Measurements from ENCODE around the gene CTDP1.

- TF ChIP-seq, protein P1, sequence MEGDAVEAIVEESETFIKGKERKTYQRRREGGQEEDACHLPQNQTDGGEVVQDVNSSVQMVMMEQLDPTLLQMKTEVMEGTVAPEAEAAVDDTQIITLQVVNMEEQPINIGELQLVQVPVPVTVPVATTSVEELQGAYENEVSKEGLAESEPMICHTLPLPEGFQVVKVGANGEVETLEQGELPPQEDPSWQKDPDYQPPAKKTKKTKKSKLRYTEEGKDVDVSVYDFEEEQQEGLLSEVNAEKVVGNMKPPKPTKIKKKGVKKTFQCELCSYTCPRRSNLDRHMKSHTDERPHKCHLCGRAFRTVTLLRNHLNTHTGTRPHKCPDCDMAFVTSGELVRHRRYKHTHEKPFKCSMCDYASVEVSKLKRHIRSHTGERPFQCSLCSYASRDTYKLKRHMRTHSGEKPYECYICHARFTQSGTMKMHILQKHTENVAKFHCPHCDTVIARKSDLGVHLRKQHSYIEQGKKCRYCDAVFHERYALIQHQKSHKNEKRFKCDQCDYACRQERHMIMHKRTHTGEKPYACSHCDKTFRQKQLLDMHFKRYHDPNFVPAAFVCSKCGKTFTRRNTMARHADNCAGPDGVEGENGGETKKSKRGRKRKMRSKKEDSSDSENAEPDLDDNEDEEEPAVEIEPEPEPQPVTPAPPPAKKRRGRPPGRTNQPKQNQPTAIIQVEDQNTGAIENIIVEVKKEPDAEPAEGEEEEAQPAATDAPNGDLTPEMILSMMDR (IDR thresholded peaks at IDR 0.05): no peak
- TF ChIP-seq POLR2A (IDR thresholded peaks at IDR 0.05): no peak
Observed at GRCh38 chr18:79693561-79694205, 14.1 kb downstream of the CTDP1 start.

Data from lower leg skin (tissue), 3 donors.